H1 (cell line): Measurements from ENCODE around the gene CCL5. TPM values are rescaled to one million over a fixed set of nuclear protein-coding genes. Genes with fewer than 3 reads are reported as not detected.

ENCODE experiments used
- KDM4A ChIP-seq: IDR thresholded peaks from one replicate; pipeline ENCODE4 v1.7.1; 2012; ENCODE audit warnings: low read depth, mild to moderate bottlenecking, moderate library complexity, low read length, inconsistent platforms; ENCODE audit not compliant: severe bottlenecking
- RAD21 ChIP-seq, 2 experiments: IDR thresholded peaks in 1 of 2; conservative IDR thresholded peaks in 1 of 2; 2 replicates each; pipeline ENCODE4 v1.6.1; 2011; ENCODE audit warnings: low read depth in 2 of 2, low read length in 2 of 2, improper control_type of control experiment in 1 of 2, inconsistent platforms in 1 of 2, mild to moderate bottlenecking in 1 of 2, moderate library complexity in 1 of 2
- polyA plus RNA-seq, 7 experiments: library from polyadenylated mRNA; depleted of rRNA in 3 of 7; stranded (reverse) in 5 of 7; unstranded in 2 of 7; fragments of >200 nt in 5 of 7; fragments of 200-250 nt in 2 of 7; gene quantifications; 1 replicate in 5 of 7; 2 replicates in 1 of 7; 4 replicates in 1 of 7; pipeline versions ENCODE4 v1.2.1 to v1.2.3, GENCODE V29; 2011 to 2013; ENCODE audit warnings: missing spikeins in 2 of 7, mixed read lengths in 2 of 7
- total RNA-seq: library from RNA; stranded (reverse); fragmentation: NEBNext Ultra II Directional; extraction: Animal tissue kit (Norgen Biotek cat#: 25700); gene quantifications from 2 replicates; pipeline ENCODE4 v1.2.1, GENCODE V29; 2021
- TF ChIP-seq, protein P1 (sequence below): IDR thresholded peaks from 2 replicates; pipeline ENCODE4 v1.6.1; 2012; ENCODE audit warnings: low read length, inconsistent platforms

CCL5 gene
- total and polyA plus RNA-seq, 2 of the 8 experiments (the other 6 are each of a cell fraction or from before 2014, with no cell fraction given) = not detected

DNA sequence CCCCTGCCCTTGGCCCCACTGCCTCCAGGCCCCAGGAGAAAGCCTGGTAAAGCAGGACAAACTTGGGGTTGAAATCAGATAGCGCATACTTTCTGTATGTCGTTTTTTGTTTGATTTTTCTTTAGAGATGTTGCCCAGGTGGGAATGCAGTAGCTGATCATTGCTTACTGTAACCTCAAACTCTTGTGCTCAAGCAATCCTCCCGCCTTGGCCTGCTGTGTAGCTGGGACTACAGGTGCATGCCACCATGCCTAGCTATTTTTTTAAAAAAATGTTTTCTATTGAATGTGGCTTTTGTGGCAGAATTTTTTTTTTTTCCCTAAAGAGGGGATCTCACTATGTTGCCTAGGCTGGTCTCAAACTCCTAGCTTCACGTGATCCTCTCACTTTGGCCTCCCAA is 11.1 kb upstream of the CCL5 start (continued):
- TF ChIP-seq KDM4A = no peak
- TF ChIP-seq, protein P1, sequence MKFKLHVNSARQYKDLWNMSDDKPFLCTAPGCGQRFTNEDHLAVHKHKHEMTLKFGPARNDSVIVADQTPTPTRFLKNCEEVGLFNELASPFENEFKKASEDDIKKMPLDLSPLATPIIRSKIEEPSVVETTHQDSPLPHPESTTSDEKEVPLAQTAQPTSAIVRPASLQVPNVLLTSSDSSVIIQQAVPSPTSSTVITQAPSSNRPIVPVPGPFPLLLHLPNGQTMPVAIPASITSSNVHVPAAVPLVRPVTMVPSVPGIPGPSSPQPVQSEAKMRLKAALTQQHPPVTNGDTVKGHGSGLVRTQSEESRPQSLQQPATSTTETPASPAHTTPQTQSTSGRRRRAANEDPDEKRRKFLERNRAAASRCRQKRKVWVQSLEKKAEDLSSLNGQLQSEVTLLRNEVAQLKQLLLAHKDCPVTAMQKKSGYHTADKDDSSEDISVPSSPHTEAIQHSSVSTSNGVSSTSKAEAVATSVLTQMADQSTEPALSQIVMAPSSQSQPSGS = no peak
- no peak for TF ChIP-seq RAD21 (IDR thresholded peaks at IDR 0.05 in 1 of 2, conservative IDR thresholded peaks at IDR 0.05 in 1 of 2; ENCODE audit: low read depth in 2 of 2, low read length in 2 of 2)
